SKM-1 treated with dmso at 0.1 percent for 144 hours (cell line): ENCODE data around the gene THRA.

Experiments
- DNase-seq: peaks from one replicate; lab custom pipeline; 2025; ENCODE audit not compliant: unreplicated experiment; lab: John Stamatoyannopoulos, UW

THRA gene

GRCh38 chr17:40079545-40079944 is 16.8 kb downstream of the THRA start:
- DNase-seq = no peak

GRCh38 chr17:40084477-40084876 is 21.7 kb downstream of the THRA start:
- DNase-seq = no peak

- no peak for DNase-seq
Measured at GRCh38 chr17:40086150-40087044, 23.6 kb downstream of the THRA start.

- DNase-seq = no peak
Measured at GRCh38 chr17:40087049-40087794, 24.5 kb downstream of the THRA start.

- no peak for DNase-seq
Measured at GRCh38 chr17:40087903-40088718, 25.3 kb downstream of the THRA start.

- no peak for DNase-seq
Measured at GRCh38 chr17:40089077-40089895, 26.5 kb downstream of the THRA start.

- no peak for DNase-seq
Measured at GRCh38 chr17:40090237-40091119, 27.7 kb downstream of the THRA start.

- no peak for DNase-seq
Measured at GRCh38 chr17:40091691-40092397, 29.1 kb downstream of the THRA start.

GRCh38 chr17:40092581-40092980 is 29.8 kb downstream of the THRA start:
- no peak for DNase-seq

- no peak for DNase-seq
Measured at GRCh38 chr17:40093005-40093579, 30.3 kb downstream of the THRA start.

- no peak for DNase-seq
Measured at GRCh38 chr17:40093580-40094201, 30.9 kb downstream of the THRA start.

- no peak for DNase-seq
Measured at GRCh38 chr17:40094874-40095273, 32.1 kb downstream of the THRA start.

- no peak for DNase-seq
Measured at GRCh38 chr17:40095351-40095943, 32.7 kb downstream of the THRA start.

- DNase-seq = no peak
Measured at GRCh38 chr17:40095944-40096791, 33.4 kb downstream of the THRA start.

GRCh38 chr17:40097087-40097486 is 34.3 kb downstream of the THRA start:
- no peak for DNase-seq

- DNase-seq = no peak
Measured at GRCh38 chr17:40097931-40098845, 35.4 kb downstream of the THRA start.
